LoVo (cell line): ENCODE data around the gene GNAO1.
A peak's percentile ranks its signal among the peaks of the same experiment; 100 is the strongest.

Source experiments
- DNase-seq: peaks from one replicate; pipeline ENCODE4 v3.0.0-alpha.2; 2016; ENCODE audit warnings: low spot score

The GNAO1 gene

GRCh38 chr16:56336071-56336688, 144.9 kb downstream of the GNAO1 start:
- no peak for DNase-seq

GRCh38 chr16:56336711-56337110, 145.4 kb downstream of the GNAO1 start:
- DNase-seq, result no peak

- DNase-seq, result no peak
These were observed 146.0 kb downstream of the GNAO1 start for GRCh38 chr16:56337131-56337857.

GRCh38 chr16:56337858-56338325, 146.6 kb downstream of the GNAO1 start:
- no peak for DNase-seq

- no peak for DNase-seq
These were observed 147.5 kb downstream of the GNAO1 start for GRCh38 chr16:56338566-56339318.

- no peak for DNase-seq
These were observed 148.3 kb downstream of the GNAO1 start for GRCh38 chr16:56339431-56340195.

GRCh38 chr16:56340416-56340815, 149.1 kb downstream of the GNAO1 start:
- no peak for DNase-seq

GRCh38 chr16:56340864-56341365, 149.6 kb downstream of the GNAO1 start:
- DNase-seq, result no peak

- no peak for DNase-seq
These were observed 150.5 kb downstream of the GNAO1 start for GRCh38 chr16:56341656-56342399.

GRCh38 chr16:56343661-56344517, 152.6 kb downstream of the GNAO1 start:
- peak; percentile 40 for DNase-seq

- no peak for DNase-seq
These were observed 153.5 kb downstream of the GNAO1 start for GRCh38 chr16:56344518-56345405.

- DNase-seq, result no peak
These were observed 154.2 kb downstream of the GNAO1 start for GRCh38 chr16:56345406-56346050.

- DNase-seq, result no peak
These were observed 155.0 kb downstream of the GNAO1 start for GRCh38 chr16:56346131-56346890.

GRCh38 chr16:56347166-56347565, 155.9 kb downstream of the GNAO1 start:
- no peak for DNase-seq

GRCh38 chr16:56347670-56348069, 156.4 kb downstream of the GNAO1 start:
- DNase-seq, result no peak

GRCh38 chr16:56348168-56349085, 157.1 kb downstream of the GNAO1 start:
- DNase-seq, result no peak

GRCh38 chr16:56349086-56349415, 157.8 kb downstream of the GNAO1 start:
- DNase-seq, result no peak
